Rectal smooth muscle tissue (tissue), 1 donor: ENCODE data around the gene C20orf96.
"Not testable (repeated sequence)": the region's sequence is repeated elsewhere in the genome, so short reads cannot be mapped to it uniquely, and the experiment has no call there.

Experiments used
- H3K27ac ChIP-seq: one replicate; pipeline ENCODE4 v1.7.0; 2013; ENCODE audit warnings: low read depth, low read length, inconsistent platforms
- H3K27me3 ChIP-seq: one replicate; pipeline ENCODE4 v1.7.0; 2013; ENCODE audit warnings: low read length; ENCODE audit not compliant: control insufficient read depth, insufficient read depth
- H3K36me3 ChIP-seq: one replicate; pipeline ENCODE4 v1.7.0; 2013; ENCODE audit warnings: low read length; ENCODE audit not compliant: control insufficient read depth, insufficient read depth
- H3K4me1 ChIP-seq: one replicate; pipeline ENCODE4 v1.7.0; 2013; ENCODE audit warnings: low read length; ENCODE audit not compliant: control insufficient read depth, insufficient read depth
- H3K4me3 ChIP-seq: one replicate; pipeline ENCODE4 v1.7.0; 2013; ENCODE audit warnings: low read length
- H3K9ac ChIP-seq: one replicate; pipeline ENCODE4 v1.7.0; 2013; ENCODE audit warnings: low read length

Gene C20orf96

DNA sequence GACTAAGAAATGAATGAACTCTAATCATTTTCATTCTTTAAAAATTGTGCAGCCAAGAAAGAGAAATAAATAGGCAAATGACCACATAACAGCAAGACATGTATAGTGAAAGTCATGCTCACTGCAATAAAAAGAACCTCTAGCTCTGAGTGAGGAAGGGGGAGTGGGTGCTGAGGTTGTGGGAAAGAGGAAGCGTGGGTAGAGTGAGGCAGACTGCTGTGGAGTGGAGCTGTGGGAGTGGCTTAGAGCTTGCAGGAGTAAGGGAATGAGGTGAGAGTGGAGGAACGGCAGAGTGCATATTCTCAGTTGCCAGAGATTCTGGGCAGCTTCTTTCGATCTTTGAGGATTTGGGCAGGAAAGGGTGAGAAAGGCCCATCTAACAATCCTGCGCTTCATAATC is 53.1 kb downstream of the C20orf96 start:
- no peaks in the 10 kb centered on the region for H3K4me1 ChIP-seq
- no peaks in the 10 kb centered on the region for H3K36me3 ChIP-seq
- H3K4me3 ChIP-seq = no peak overlapping the region
- H3K27ac ChIP-seq = no peak overlapping the region
- no peak overlapping the region for H3K9ac ChIP-seq
- no peaks in the 10 kb centered on the region for H3K27me3 ChIP-seq

DNA sequence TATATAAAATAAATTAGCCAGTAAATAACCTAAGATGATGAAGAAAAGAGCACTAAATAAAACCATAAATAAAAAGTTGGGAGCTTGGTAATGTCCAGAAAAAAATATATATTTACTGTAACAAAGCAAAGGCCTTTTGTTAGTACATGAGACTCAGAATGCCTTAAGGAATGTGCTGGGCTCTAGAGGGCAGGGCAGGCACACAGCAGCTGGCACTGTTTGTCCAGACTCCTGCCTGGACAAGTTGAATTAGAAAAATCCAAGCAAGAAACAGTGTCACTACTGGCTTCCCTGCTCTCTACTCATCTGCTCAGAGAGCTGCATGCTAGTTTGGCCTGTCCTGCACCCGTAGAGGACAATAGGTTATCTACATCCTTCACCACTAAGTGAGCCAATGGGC is 54.7 kb downstream of the C20orf96 start:
- Histone ChIP-seq H3K4me1 (no peaks in the 10 kb centered on the region), H3K36me3 (no peaks in the 10 kb centered on the region), H3K27ac (no peak overlapping the region), H3K27me3 (no peaks in the 10 kb centered on the region), H3K4me3 (no peak overlapping the region), H3K9ac (no peak overlapping the region)

GRCh38 chr20:227439-228105 is 63.0 kb downstream of the C20orf96 start:
- Histone ChIP-seq H3K9ac (no peak overlapping the region), H3K27me3 (no peaks in the 10 kb centered on the region), H3K4me3 (no peak overlapping the region), H3K27ac (no peak overlapping the region), H3K4me1 (no peaks in the 10 kb centered on the region), H3K36me3 (no peaks in the 10 kb centered on the region)

GRCh38 chr20:226958-227357 is 63.6 kb downstream of the C20orf96 start, which contains the start of gene DEFB129:
Gene DEFB129, plus strand, starts transcription at chr20:227258. Its CDS starts 31 bp downstream, at chr20:227289.
- no peaks in the 10 kb centered on the region for H3K27me3 ChIP-seq
- no peak within 1 kb of the TSS for H3K4me3 ChIP-seq
- no peak within 1 kb of the TSS for H3K27ac ChIP-seq
- H3K36me3 ChIP-seq = no peaks in the 10 kb centered on the region
- no peaks in the 10 kb centered on the region for H3K4me1 ChIP-seq
- H3K9ac ChIP-seq = no peak within 1 kb of the TSS

DNA sequence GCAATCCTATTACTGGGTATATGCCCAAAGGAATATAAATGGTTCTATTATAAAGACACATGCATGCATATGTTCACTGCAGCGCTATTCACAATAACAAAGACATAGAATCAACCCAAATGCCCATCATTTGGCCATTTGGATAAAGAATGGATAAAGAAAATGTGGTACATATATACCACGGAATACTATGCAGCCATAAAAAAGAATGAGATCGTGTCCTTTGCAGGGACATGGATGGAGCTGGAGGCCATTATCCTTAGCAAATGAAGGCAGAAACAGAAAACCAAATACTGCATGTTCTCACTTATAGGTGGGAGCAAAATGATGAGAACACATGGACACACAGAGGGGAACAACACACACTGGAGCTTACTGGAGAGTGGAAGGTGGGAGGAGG is 64.7 kb downstream of the C20orf96 start:
- not testable (repeated sequence) for H3K27me3 ChIP-seq, H3K36me3 ChIP-seq, H3K4me3 ChIP-seq, H3K4me1 ChIP-seq, H3K9ac ChIP-seq, H3K27ac ChIP-seq

GRCh38 chr20:221258-221830 is 69.2 kb downstream of the C20orf96 start:
- Histone ChIP-seq H3K27ac (no peak overlapping the region), H3K27me3 (no peaks in the 10 kb centered on the region), H3K4me3 (no peak overlapping the region), H3K4me1 (no peaks in the 10 kb centered on the region), H3K36me3 (no peaks in the 10 kb centered on the region), H3K9ac (no peak overlapping the region)
